K562 (cell line): ENCODE measurements around the gene BMP10. TPM values are rescaled to one million over a fixed set of nuclear protein-coding genes. Genes with fewer than 3 reads are reported as not detected.

Source experiments
- BRD4 ChIP-seq: fragments of 200-600 bp; sonication (generic); IDR thresholded peaks from 2 replicates; pipeline ENCODE4 v1.6.1; 2017; ENCODE audit warnings: inconsistent platforms
- HLTF ChIP-seq: fragments of 450-650 bp; IDR thresholded peaks from 2 replicates; pipeline ENCODE4 v1.6.1; 2016
- LCOR ChIP-seq: sonication (generic); formaldehyde crosslinking; IDR thresholded peaks from 2 replicates; pipeline ENCODE4 v1.8.0; 2022; ENCODE audit warnings: mild to moderate bottlenecking, missing genetic modification reagents
- MITF ChIP-seq: IDR thresholded peaks from 2 replicates; pipeline ENCODE4 v1.6.1; 2014; ENCODE audit warnings: antibody characterized with exemption
- RCOR1 ChIP-seq, 2 experiments: IDR thresholded peaks; 2 replicates each; pipeline ENCODE4 v1.6.1; 2012; ENCODE audit warnings: low read depth in 2 of 2, low read length in 2 of 2, borderline replicate concordance in 1 of 2, improper control_type of control experiment in 1 of 2
- SMAD3 ChIP-seq: fragments of 450-650 bp; formaldehyde crosslinking; conservative IDR thresholded peaks from 2 replicates; pipeline ENCODE4 v1.4.0; 2020; ENCODE audit warnings: mild to moderate bottlenecking
- SNAPC5 ChIP-seq: fragments of 250-450 bp; sonication (Bioruptor Pico); IDR thresholded peaks from 2 replicates; pipeline ENCODE4 v1.8.0; 2021; ENCODE audit warnings: moderate library complexity, mild to moderate bottlenecking, inconsistent platforms
- SRSF7 ChIP-seq: fragments of 200-400 bp; formaldehyde crosslinking; optimal IDR thresholded peaks from 2 replicates; pipeline ENCODE3; 2017; ENCODE audit warnings: mild to moderate bottlenecking, low read depth, low read length
- TCF7 ChIP-seq: sonication (generic); IDR thresholded peaks from 2 replicates; pipeline ENCODE4 v1.6.1; 2016; ENCODE audit warnings: antibody characterized with exemption, borderline replicate concordance
- THAP12 ChIP-seq: fragments of 250-450 bp; sonication (Bioruptor Pico); IDR thresholded peaks from 2 replicates; pipeline ENCODE4 v1.9.0; 2021; ENCODE audit warnings: mild to moderate bottlenecking, inconsistent platforms
- TRIM25 ChIP-seq: fragments of 450-650 bp; IDR thresholded peaks from 2 replicates; pipeline ENCODE4 v1.7.0; 2016; ENCODE audit warnings: borderline replicate concordance
- TRIM28 ChIP-seq: fragments of 450-650 bp; IDR thresholded peaks from 2 replicates; pipeline ENCODE4 v1.6.1; 2017
- ZBTB43 ChIP-seq: sonication (generic); formaldehyde crosslinking; IDR thresholded peaks from 2 replicates; pipeline ENCODE4 v1.8.0; 2023; ENCODE audit warnings: mild to moderate bottlenecking, missing genetic modification reagents
- ZNF311 ChIP-seq: fragments of 250-450 bp; sonication (Bioruptor Pico); IDR thresholded peaks from 2 replicates; pipeline ENCODE4 v1.4.0; 2020; ENCODE audit warnings: mild to moderate bottlenecking, moderate library complexity
- ZNF398 ChIP-seq: fragments of 250-450 bp; sonication (Bioruptor Pico); IDR thresholded peaks from 2 replicates; pipeline ENCODE4 v1.8.0; 2021; ENCODE audit warnings: moderate library complexity, mild to moderate bottlenecking, inconsistent platforms
- ZNF512 ChIP-seq: IDR thresholded peaks from 2 replicates; pipeline ENCODE4 v1.6.1; 2016; ENCODE audit warnings: missing genetic modification characterization, missing compliant biosample characterization
- ZNF668 ChIP-seq: fragments of 250-450 bp; sonication (Bioruptor Pico); IDR thresholded peaks from 2 replicates; pipeline ENCODE4 v1.8.0; 2022; ENCODE audit warnings: mild to moderate bottlenecking, inconsistent platforms
- polyA plus RNA-seq, 8 experiments: library from polyadenylated mRNA; depleted of rRNA in 4 of 8; stranded (reverse) in 5 of 8; unstranded in 3 of 8; fragments of >200 nt; fragmentation: Nextera tagmentation in 2 of 8; fragmentation: Illumina TruSeq in 1 of 8; extraction: Ambion mirVana in 2 of 8; extraction: Trizol in 1 of 8; gene quantifications; 2 replicates each; pipeline versions ENCODE4 v1.2.1 to v1.2.3, GENCODE V29; 2011 to 2014; ENCODE audit warnings: inconsistent platforms in 1 of 8, missing spikeins in 1 of 8
- total RNA-seq, 7 experiments: library from RNA; depleted of rRNA in 6 of 7; stranded (reverse); fragments of >200 nt in 6 of 7; fragmentation: Illumina TruSeq in 2 of 7; extraction: Trizol in 2 of 7; gene quantifications; 2 replicates each; pipeline versions ENCODE4 v1.2.1 to v1.2.3, GENCODE V29; 2011 to 2021; ENCODE audit warnings: low replicate concordance in 1 of 7

BMP10 gene
- total and polyA plus RNA-seq, 9 of the 15 experiments (the other 6 are each of a cell fraction or from before 2014, with no cell fraction given) = 0.11 to 0.91 (median 0.43) TPM

- TF ChIP-seq THAP12 (CRISPR knock-in tag) = no peak
- TF ChIP-seq ZBTB43 = no peak
- TF ChIP-seq TCF7 = no peak
- TF ChIP-seq TRIM25 = no peak
- no peak for TF ChIP-seq ZNF398 (CRISPR knock-in tag)
- TF ChIP-seq HLTF = no peak
- no peak for TF ChIP-seq MITF
- TF ChIP-seq TRIM28 = peak; percentile 95
- no peak for TF ChIP-seq SNAPC5 (CRISPR knock-in tag)
- TF ChIP-seq SMAD3 (CRISPR knock-in tag) = no peak
- TF ChIP-seq BRD4 = no peak
- no peak for TF ChIP-seq ZNF668 (CRISPR knock-in tag)
- TF ChIP-seq SRSF7 = no peak
- TF ChIP-seq ZNF311 (CRISPR knock-in tag) = no peak
- 0 out of 4 replicates have a peak, but pooled peaks of 1 of the 2 experiments have one; percentile 30 for TF ChIP-seq RCOR1 (IDR thresholded peaks at IDR 0.05; ENCODE audit: borderline replicate concordance in 1 of 2, low read depth in 2 of 2, low read length in 2 of 2)
- TF ChIP-seq LCOR = peak; percentile 31; the same call in 1 of the 2 replicates
- no peak for TF ChIP-seq ZNF512 (tag)
Observed at GRCh38 chr2:68839260-68839833, 31.9 kb downstream of the BMP10 start (continued).
